ENCODE data around the gene LMCD1. TPM values are rescaled to one million over a fixed set of nuclear protein-coding genes. Genes with fewer than 3 reads are reported as not detected.

Gene LMCD1
- total and polyA plus RNA-seq, 4 donors = 33.6 to 179 (median 98.4) TPM

DNA sequence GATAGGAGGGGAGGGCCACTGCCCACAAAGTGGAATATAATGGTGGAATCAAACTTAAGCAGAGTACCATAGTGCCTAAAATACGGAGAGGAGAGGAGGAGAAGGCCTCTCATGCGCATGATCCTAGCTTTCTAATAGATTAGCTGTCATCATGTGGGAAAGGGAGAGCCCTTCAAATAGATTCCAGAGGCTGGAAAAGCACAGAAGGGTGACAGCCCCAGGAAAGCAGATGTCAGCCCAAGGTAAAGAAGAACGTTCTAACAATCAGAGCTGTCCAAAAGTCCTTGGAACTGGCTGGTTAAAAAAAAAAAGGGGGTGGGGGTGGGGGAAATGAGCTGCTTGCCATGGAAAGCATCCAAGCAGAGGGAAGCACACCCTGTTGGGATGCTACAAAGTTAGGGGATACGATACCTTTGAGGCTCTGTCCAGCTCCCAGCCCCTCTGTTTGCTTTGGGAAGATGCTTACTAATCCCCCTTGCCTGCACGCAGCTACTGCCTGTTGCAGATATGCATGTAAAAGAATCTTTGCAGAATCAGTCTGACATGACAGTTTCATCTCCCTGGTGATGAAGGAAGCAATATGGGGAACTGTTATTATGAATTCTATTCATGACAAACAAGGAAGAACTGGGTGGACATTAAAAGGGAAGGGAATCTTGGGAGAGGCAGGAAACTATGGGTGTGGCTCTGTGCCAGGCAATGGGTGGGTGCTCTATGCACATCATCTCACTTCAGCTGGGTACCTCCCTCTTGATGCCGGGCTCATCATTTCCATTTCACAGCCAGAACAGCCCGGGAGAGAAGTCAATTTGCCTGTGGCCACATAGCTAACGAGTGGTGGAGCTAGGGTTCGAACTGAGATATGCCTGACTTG is 10.1 kb upstream of the LMCD1 start:
- 65 to 74% methylated on average over 9 of the region's 9 CpGs for WGBS, 2 donors
- H3K9ac ChIP-seq (ENCODE audit: insufficient read depth in 1 of 2, low read length in 2 of 2) = no peak overlapping the region
- peak overlapping the region in 1 of 2 donors; percentile 69 for H3K27ac ChIP-seq (ENCODE audit: low read depth in 1 of 2, low read length in 1 of 2)
- DNase-seq = peak in 1 of 3 donors; percentile 32
- H3K27me3 ChIP-seq (ENCODE audit: control insufficient read depth in 3 of 3, insufficient read depth in 3 of 3, low read length in 2 of 3) = no peaks in the 10 kb centered on the region
- TF ChIP-seq, protein P1, sequence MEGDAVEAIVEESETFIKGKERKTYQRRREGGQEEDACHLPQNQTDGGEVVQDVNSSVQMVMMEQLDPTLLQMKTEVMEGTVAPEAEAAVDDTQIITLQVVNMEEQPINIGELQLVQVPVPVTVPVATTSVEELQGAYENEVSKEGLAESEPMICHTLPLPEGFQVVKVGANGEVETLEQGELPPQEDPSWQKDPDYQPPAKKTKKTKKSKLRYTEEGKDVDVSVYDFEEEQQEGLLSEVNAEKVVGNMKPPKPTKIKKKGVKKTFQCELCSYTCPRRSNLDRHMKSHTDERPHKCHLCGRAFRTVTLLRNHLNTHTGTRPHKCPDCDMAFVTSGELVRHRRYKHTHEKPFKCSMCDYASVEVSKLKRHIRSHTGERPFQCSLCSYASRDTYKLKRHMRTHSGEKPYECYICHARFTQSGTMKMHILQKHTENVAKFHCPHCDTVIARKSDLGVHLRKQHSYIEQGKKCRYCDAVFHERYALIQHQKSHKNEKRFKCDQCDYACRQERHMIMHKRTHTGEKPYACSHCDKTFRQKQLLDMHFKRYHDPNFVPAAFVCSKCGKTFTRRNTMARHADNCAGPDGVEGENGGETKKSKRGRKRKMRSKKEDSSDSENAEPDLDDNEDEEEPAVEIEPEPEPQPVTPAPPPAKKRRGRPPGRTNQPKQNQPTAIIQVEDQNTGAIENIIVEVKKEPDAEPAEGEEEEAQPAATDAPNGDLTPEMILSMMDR (IDR thresholded peaks at IDR 0.05; ENCODE audit: control extremely low read depth, extremely low read depth) = no peak
- no peak for ATAC-seq (ENCODE audit: insufficient read depth, low FRiP score)
- H3K36me3 ChIP-seq (ENCODE audit: control insufficient read depth in 4 of 4, insufficient read depth in 4 of 4, low read length in 4 of 4) = no peaks in the 10 kb centered on the region
- H3K4me1 ChIP-seq (ENCODE audit: control insufficient read depth in 5 of 5, insufficient read depth in 5 of 5, low read length in 5 of 5) = peaks cover 0 to 15% (median 9%) of the 10 kb centered on the region in 5 donors
- H3K4me3 ChIP-seq = no peak overlapping the region
- no peaks in the 10 kb centered on the region for H3K9me3 ChIP-seq (ENCODE audit: control insufficient read depth in 4 of 4, insufficient read depth in 3 of 4, low read length in 3 of 4)

DNA sequence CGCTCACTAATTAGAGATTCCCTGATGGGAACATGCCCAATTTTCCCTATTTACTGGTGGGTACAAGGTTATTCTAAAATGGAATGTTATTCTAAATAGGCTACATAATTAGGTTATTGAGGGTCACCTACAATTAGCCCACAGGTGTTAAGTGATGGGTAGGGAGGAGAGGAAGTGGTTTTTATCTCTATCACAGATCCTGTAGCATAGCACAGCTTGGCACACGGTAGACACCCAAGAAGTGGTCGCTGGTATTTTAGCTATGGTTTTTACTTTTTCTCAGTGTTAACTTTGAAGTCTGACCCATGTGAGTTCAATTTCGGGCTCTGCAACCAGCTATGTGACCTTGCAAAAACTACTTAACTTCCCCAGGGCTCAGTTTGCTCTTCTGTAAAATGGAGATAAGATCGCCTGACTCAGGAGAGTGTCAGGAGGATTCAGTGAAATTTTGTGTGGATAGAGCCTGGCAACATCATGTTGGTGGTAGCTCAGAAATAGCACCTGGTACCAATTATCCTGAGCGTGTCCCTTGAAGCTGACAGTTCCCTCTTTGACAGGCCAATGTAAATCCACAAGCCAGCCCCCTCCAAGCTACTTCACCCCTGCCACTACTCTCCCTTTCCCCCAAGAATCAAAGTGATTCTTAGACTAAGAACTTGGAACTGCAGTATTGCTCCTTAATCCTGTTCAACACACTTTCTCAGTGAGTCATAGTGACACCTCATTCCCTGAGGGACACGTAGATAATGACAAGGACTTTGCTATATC is 8.7 kb upstream of the LMCD1 start:
- H3K4me1 ChIP-seq (ENCODE audit: control insufficient read depth in 5 of 5, insufficient read depth in 5 of 5, low read length in 5 of 5) = peaks cover 0 to 11% (median 5%) of the 10 kb centered on the region in 5 donors
- no peaks in the 10 kb centered on the region for H3K9me3 ChIP-seq (ENCODE audit: control insufficient read depth in 4 of 4, insufficient read depth in 3 of 4, low read length in 3 of 4)
- 91 to 92% methylated on average over 7 of the region's 7 CpGs for WGBS, 2 donors
- H3K27me3 ChIP-seq (ENCODE audit: control insufficient read depth in 3 of 3, insufficient read depth in 3 of 3, low read length in 2 of 3) = no peaks in the 10 kb centered on the region
- TF ChIP-seq, protein P1 (IDR thresholded peaks at IDR 0.05; ENCODE audit: control extremely low read depth, extremely low read depth) = no peak
- no peak overlapping the region for H3K27ac ChIP-seq (ENCODE audit: low read depth in 1 of 2, low read length in 1 of 2)
- H3K4me3 ChIP-seq = no peak overlapping the region
- ATAC-seq (ENCODE audit: insufficient read depth, low FRiP score) (no peak), DNase-seq (no peak)
- no peak overlapping the region for H3K9ac ChIP-seq (ENCODE audit: insufficient read depth in 1 of 2, low read length in 2 of 2)
- no peaks in the 10 kb centered on the region for H3K36me3 ChIP-seq (ENCODE audit: control insufficient read depth in 4 of 4, insufficient read depth in 4 of 4, low read length in 4 of 4)

DNA sequence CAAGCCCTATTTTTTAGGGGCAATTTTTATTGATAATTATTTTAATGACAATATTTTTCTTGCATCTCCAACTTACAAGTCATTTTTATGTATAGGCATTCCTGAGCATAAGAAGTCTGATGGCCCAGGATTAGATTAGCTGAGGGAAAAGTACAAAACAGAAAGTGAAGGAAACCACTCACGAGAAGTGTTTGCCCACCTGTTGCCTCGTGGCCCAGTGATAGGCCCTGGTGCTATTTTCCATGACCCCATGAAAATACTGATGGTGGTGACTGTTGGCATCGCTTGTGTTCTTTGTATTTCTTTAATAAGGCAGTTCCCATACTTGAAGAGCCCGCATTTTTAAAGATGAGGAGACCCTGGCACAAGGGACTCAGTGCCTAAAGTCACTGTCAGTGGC is 7.9 kb upstream of the LMCD1 start:
- TF ChIP-seq, protein P1 (IDR thresholded peaks at IDR 0.05; ENCODE audit: control extremely low read depth, extremely low read depth) = no peak
- 94 to 96% methylated on average over 4 of the region's 4 CpGs for WGBS, 2 donors

More for the DNA sequence above, 7.9 kb upstream of the LMCD1 start:
- DNase-seq (no peak), ATAC-seq (ENCODE audit: insufficient read depth, low FRiP score) (no peak)
- no peak overlapping the region for H3K4me3 ChIP-seq
- no peak overlapping the region for H3K9ac ChIP-seq (ENCODE audit: insufficient read depth in 1 of 2, low read length in 2 of 2)
- H3K36me3 ChIP-seq (ENCODE audit: control insufficient read depth in 4 of 4, insufficient read depth in 4 of 4, low read length in 4 of 4) = no peaks in the 10 kb centered on the region
- H3K4me1 ChIP-seq (ENCODE audit: control insufficient read depth in 5 of 5, insufficient read depth in 5 of 5, low read length in 5 of 5) = peaks cover 0 to 11% (median 5%) of the 10 kb centered on the region in 5 donors
- H3K27me3 ChIP-seq (ENCODE audit: control insufficient read depth in 3 of 3, insufficient read depth in 3 of 3, low read length in 2 of 3) = no peaks in the 10 kb centered on the region
- no peak overlapping the region for H3K27ac ChIP-seq (ENCODE audit: low read depth in 1 of 2, low read length in 1 of 2)
- H3K9me3 ChIP-seq (ENCODE audit: control insufficient read depth in 4 of 4, insufficient read depth in 3 of 4, low read length in 3 of 4) = no peaks in the 10 kb centered on the region
